GM12872 (cell line): ENCODE measurements around the gene MTFP1.

ENCODE experiments used
- TF ChIP-seq, protein P1 (sequence below): IDR thresholded peaks from 3 replicates; pipeline ENCODE4 v1.5.1; 2011; ENCODE audit warnings: low read depth, mild to moderate bottlenecking, low read length, moderate library complexity; ENCODE audit not compliant: insufficient read depth

Gene MTFP1, protein sequence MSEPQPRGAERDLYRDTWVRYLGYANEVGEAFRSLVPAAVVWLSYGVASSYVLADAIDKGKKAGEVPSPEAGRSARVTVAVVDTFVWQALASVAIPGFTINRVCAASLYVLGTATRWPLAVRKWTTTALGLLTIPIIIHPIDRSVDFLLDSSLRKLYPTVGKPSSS

GRCh38 chr22:30425616-30426387 is at the start of gene MTFP1:
TSS of gene MTFP1 (plus strand) at chr22:30425768. CDS start at chr22:30425880, 112 bp downstream.
- TF ChIP-seq, protein P1, sequence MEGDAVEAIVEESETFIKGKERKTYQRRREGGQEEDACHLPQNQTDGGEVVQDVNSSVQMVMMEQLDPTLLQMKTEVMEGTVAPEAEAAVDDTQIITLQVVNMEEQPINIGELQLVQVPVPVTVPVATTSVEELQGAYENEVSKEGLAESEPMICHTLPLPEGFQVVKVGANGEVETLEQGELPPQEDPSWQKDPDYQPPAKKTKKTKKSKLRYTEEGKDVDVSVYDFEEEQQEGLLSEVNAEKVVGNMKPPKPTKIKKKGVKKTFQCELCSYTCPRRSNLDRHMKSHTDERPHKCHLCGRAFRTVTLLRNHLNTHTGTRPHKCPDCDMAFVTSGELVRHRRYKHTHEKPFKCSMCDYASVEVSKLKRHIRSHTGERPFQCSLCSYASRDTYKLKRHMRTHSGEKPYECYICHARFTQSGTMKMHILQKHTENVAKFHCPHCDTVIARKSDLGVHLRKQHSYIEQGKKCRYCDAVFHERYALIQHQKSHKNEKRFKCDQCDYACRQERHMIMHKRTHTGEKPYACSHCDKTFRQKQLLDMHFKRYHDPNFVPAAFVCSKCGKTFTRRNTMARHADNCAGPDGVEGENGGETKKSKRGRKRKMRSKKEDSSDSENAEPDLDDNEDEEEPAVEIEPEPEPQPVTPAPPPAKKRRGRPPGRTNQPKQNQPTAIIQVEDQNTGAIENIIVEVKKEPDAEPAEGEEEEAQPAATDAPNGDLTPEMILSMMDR, result no peak

DNA sequence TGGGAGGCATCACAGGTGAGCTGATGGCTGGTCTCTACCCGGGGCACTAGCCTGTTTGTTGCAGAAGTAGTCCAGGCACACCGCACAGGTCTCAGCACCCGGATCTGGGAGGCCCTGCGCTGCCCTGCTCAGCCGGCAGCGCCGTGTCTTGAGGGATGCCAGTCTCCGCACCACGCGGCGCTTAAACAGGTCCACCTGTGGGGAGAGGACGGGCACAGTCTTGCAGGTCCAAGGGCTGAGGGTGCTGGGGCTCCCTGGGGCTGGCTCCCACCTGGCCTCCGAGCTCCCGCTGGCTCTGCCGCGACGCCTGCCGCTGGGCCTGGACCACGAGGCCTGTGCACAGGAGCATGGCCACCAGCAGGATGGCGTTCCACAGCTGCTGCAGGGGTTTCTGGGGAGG is 45.6 kb upstream of the MTFP1 start:
- TF ChIP-seq, protein P1, result no peak

- TF ChIP-seq, protein P1, result no peak
Measured at GRCh38 chr22:30381264-30381663, 44.3 kb upstream of the MTFP1 start.

- TF ChIP-seq, protein P1, result no peak
Measured at GRCh38 chr22:30382340-30382739, 43.2 kb upstream of the MTFP1 start.

- TF ChIP-seq, protein P1, result no peak
Measured at GRCh38 chr22:30383061-30383460, 42.5 kb upstream of the MTFP1 start.

- TF ChIP-seq, protein P1, result no peak
Measured at GRCh38 chr22:30385942-30386341, 39.6 kb upstream of the MTFP1 start.

DNA sequence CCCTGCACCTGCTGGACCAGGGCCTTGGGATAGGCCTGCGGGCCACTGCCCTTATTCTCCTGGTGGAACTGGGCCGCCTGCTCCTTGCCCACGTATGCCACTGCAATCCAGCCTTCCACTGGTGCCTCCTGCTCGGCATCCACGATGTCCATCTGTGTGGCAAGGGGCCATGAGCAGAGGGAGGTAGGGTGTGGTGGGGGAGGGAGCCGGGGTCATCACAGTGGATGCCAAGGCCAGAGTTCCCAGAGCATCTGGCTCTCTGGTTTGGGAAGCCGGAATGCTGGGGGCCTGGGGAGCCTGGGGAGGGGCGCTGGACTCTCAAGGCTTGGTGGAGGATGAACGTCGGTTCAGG is 39.0 kb upstream of the MTFP1 start:
- TF ChIP-seq, protein P1, result no peak
